ENCODE measurements around the gene CDC23.
"Not testable (repeated sequence)": the region's sequence is repeated elsewhere in the genome, so short reads cannot be mapped to it uniquely, and the experiment has no call there.

The CDC23 gene

DNA sequence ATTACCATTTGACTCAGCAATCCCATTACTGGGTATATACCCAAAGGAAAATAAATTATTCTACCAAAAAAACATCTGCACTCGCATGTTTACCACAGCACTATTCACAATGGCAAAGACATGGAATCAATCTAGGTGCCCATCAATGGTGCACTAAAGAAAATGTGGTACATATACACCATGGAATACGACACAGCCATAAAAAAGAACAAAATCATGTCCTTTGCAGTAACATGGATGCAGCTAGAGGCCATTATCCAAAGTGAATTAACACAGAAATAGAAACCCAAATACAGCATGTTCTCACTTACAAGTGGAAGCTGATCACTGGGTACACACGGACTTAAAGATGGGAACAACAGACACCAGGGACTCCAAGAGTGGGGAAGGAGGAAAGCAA, 2.1 kb downstream of the CDC23 start:
- DNase-seq = no peak

DNA sequence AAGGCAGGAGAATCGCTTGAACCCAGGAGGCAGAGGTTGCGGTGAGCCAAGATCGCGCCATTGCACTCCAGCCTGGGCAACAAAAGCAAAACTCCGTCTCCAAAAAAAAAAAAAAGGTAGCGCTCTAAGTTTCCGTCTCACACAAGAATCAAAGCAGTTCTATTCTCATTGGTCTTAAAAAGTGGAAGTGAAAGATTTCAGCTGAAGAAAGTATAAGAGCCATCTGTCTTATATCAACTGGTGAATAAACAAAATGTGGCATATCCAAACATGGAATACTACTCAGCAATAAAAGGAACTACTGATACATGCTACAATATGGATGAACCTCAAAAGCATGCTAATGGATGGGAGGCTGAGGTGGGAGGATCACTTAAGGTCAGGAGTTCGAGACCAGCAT, 19.3 kb downstream of the CDC23 start:
- not testable (repeated sequence) for DNase-seq

DNA sequence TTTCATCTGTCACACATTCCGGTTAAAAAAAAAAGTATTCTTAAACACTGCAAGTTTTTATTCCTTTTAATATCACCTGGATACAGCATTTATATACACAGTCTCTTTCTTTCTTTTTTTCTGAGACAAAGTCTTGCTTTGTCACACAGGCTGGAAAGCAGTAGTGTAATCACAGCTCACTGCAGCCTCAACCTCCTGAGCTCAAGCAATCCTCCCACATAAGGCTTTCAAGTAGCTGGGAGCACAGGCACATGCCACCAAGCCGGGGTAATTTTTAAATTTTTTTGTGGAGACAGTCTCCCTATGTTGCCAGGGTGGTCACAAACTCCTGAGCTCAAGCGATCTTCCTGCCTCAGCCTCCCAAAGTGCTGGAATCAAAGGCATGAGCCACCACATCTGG, 20.3 kb downstream of the CDC23 start:
- no peak for DNase-seq

DNA sequence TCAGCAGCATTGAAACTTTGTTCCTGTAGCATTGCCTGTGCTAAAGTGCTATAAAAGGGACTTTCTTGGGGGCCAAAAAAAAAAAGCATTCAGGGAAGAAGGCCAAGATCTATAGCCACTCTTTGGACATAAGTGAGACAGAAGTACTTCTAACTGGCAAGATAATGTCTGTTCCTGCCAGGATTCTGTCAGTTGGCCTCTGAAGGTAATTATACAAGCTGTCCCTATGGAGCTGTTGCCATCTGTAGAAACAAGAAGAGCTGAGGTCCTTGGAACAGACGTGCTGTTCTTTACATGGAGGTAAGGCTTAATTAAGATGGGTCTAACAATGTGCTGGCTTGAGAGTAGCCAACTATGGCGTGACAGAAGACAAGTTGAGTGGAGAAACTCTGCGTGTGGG, 24.5 kb downstream of the CDC23 start:
- no peak for DNase-seq

DNA sequence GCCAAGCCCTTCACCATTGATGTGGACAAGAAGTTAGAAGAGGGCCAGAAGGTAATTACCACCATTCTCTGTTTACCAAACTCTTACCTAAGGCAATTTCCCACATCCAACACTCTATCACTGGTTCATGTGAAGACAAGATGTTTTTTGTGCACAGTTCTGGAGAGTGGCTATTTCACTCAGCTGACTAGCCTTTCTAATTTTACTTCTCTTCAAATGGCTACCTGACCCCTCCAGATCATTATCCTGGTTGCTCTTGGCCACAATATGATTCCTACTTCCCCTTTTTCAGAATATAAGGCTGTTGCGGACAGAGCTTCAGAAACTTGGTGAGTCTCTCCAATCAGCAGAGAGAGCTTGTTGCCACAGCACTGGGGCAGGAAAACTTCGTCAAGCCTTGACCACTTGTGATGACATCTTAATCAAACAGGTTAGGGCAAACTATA, 27.1 kb downstream of the CDC23 start:
- DNase-seq = no peak

DNA sequence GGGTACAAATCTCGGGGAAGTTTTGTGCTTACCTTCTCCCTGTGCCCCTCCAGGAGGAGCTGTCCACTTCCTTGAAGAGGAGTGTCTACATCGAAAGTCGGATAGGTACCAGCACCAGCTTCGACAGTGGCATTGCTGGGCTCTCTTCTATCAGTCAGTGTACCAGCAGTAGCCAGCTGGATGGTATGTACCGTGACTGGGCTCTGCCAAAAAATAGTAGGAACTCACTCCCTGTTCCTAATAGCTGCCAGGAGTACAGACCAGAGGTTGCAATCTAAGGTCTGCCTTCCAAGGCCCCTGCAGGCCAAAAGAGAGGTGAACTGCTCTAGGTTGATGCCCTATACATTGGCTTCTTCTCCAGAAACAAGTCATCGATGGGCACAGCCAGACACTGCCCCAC, 30.3 kb downstream of the CDC23 start:
- DNase-seq = no peak

DNA sequence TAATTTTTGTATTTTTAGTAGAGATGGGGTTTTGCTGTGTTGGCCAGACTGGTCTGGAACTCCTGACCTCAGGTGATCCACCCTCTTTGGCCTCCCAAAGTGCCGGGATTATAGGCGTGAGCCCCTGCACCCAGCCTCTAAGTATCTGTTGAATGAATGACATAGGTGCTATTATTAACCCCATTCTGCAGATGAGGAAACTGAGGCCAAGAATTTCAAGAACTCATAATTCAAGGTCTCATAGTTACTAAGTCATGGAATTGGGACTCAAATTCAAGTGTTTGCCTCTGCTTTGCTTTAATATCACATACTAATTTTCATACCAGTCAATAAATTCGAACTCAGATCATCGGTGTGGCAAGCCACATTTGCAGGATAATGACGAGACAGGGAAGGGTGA, 32.3 kb downstream of the CDC23 start:
- no peak for DNase-seq

DNA sequence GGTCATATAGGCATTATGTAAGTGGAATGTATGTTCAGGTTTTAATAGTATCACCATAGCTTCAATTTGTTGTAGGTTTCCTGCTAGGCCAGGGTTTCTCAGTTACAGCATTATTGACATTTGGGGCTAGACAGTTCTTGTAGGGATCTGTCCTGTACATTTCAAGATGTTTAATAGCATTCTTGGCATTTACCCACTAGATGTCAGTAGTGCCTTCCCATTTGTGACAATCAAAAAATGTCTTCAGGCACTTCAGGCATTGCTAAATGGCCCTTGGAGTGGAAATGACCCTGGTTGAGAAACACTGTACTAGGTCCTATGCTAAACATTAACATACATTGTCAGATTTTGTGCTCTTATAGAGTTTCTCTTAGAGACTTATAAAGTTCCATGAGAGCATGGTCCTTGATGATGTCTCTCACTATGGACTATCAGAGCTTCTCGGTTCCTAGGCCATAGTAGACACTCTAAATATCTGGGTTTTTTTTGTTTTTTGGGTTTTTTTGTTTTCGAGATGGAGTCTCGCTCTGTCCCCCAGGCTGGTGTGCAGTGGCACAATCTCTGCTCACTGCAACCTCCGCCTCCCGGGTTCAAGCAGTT, 32.8 kb downstream of the CDC23 start:
- no peak for DNase-seq

DNA sequence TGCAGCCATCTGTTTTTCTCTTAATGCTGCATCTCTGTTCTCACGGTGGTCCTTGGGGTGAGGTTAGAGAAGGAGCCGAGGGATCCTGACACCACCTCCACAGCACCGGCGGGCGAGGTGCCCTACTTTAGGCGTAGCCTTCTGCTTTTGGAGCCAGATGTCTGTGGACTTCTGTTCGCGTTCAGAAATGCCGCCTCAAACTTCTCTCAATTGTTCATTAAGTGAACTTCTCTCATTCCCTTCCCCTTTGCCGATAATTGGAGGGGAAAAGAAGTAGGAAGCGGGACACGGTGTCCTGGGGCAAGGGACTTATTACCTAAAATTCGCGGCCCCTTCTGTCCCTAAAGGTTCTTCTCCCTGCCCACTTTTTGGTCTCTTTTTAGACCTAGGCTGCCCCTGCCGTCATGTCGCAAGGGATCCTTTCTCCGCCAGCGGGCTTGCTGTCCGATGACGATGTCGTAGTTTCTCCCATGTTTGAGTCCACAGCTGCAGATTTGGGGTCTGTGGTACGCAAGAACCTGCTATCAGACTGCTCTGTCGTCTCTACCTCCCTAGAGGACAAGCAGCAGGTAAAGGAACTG, 33.8 kb downstream of the CDC23 start:
- no peak for DNase-seq

DNA sequence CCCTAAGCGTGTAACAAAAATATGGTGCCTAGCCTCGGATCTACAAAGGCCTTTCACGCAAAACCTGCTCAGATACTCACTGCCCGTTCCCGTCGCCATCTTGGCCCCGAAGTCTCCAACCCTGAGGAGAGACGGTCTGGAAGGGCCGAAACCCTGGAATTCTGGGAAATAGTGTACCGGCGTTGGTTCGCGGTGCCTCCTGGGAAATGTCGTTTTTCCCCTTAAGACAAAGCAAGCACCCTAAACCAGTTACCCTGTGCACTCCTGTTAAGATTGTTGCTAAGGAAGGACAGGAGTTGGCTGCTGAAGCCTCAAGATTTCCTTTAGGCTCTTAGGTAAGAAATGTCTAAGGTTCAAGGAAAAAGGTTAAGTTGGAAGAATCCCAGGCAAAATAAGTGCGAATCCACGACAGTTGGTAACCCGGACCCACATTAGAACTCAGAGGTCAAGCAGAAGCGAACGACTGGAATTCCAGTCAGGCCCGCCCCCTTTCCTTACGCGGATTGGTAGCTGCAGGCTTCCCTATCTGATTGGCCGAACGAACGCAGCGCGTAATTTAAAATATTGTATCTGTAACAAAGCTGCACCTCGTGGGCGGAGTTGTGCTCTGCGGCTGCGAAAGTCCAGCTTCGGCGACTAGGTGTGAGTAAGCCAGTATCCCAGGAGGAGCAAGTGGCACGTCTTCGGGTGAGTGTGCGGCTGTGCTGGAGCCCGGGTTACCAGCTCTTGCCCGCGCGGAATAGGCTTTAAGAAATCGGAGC, 34.4 kb downstream of the CDC23 start, which contains the start of the genes BRD8 and KIF20A:
TSS of gene BRD8 (minus strand) at position 115 of the 761 bp plus-strand sequence. CDS start at position 99, 16 bp downstream.
TSS of gene KIF20A (plus strand) at position 597 of the 761 bp plus-strand sequence. CDS start 569 bp downstream, outside the sequence.
- peak; percentile 86 for DNase-seq

DNA sequence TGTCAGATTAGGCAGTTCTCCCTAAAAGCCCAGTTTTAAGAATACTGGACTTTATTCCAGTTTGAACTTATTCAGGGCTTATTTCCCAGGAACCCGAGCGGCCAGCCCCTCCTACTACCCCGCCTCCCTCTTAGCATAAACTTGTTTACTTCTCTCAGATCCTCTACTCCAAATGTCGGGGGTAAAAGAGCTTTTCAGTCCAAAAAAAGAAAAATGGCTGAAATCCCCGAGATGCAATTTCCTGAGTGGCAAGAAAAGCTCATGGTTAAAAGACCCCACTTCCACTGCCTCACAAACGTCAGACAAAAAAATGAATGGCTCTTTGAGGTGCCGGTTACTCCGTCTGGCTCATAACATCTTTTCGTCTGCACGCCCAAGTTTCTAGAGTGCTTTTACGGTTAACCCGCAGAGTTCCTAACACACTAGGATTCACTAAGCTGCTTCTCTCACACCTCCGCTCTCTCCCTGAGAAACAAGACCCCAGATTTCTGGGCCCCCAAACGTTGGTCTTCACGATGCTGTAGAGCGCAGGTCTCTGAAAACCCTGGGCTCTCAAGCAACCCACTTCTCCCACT, 35.1 kb downstream of the CDC23 start:
- no peak for DNase-seq

DNA sequence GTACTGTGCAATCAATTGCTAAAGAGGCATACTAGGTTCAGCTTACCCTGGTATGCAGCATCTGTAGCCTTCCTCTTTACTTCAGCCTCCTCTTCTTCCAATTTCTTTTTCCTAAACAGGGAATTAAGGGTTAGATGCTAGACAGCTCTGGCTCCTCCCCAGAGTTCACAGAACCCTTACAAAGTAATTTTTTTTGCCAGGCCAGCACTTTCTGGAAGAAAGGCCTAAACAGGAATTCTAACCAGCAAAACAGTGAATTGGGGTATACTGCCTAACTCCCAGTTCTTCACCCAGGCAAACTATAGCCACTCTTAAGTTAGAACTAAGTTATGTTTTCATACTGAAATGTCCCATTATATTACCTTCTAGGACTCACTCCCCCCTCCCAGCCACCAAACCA, 42.8 kb downstream of the CDC23 start:
- no peak for DNase-seq

DNA sequence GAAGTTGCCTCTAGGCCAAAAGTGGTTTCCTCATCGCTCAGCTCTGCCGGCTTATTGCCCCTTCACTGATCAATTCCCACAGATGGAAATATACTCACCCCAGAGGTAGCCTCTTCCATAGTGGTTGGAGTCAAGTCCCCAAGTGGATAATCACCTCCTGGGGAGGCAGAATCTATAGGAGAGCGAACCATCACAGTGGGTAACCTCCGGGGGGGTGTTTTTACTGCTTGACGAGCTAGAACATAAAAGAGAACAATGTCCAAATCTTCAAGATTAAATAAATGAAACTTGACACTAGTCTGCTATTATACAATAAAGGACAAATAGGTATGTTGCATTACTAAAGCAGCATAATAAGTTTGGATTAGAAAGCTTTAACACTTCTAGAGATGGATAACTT, 44.0 kb downstream of the CDC23 start:
- DNase-seq = no peak

DNA sequence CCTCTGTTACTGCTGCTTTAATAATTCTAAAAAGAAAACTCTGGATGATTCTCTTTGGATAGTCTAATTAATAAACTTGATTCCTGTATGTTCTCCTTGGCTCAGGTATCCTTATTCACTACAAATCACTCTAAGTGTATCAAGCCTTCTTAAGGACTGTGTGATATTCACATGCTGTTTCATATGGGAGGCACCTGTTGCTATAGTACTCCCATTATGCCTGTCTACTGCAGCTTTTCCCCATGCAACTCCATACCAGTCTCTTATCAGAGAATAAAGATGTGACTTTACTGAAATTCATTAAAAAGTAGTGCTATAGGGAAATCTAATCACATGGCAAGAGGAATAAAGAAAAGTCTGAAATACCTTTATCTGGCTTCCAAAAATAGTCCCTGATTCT, 49.4 kb downstream of the CDC23 start:
- DNase-seq = no peak

DNA sequence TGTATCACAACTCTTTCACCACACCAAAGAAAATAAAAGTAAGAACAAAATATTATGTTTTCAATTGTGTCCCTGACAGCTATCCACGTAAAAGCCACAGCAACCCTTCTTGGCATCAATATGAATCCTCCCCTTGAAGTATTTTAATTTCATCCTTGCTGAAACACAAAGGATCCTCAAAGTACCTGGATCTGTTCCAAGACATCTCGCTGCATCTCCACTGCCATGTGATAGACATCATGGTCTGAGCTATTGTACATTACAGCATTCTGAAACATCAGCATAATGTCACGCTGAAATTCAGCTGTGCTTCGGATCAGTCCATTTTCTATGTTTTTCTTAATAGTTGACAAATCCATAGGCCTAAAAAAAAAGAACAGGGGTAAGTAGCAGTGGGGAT, 52.4 kb downstream of the CDC23 start:
- DNase-seq = no peak

DNA sequence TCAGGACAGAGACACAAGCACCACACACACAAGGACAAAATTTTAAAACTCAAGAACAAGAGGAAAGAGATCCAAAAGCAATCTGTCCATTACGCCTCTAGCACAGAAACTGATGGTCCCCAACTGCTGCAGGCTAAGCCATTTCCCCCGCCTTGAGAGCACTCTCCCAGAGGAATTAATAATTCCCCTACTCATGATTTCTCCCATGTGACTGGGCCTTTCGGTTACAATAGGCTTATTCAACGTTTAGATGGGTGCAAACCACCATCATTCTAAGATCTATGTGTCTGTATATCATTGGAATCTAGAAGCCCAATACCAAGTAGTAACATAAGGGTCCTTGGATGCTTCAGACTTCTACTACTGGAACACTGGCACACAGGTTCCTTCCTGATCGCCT, 53.5 kb downstream of the CDC23 start:
- DNase-seq = no peak

DNA sequence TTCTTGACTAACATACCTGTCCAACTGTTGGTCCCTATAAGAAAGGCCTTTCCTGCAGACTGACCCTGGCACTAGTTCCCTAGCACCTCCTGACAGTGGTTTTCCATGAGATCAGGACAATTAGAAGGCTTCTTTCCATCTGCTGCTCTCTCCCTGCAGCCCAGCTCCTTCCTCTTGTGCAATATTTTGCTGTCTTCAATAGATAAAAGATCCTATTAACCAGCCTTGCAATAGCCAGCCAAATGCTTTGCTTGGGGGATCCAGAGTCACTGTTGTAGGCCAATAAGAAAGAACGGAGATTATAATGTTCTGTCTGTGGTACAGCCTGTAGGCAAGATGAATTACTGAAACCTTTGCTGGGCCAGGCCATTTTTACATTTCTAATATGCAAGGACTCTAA, 55.5 kb downstream of the CDC23 start:
- DNase-seq = no peak

DNA sequence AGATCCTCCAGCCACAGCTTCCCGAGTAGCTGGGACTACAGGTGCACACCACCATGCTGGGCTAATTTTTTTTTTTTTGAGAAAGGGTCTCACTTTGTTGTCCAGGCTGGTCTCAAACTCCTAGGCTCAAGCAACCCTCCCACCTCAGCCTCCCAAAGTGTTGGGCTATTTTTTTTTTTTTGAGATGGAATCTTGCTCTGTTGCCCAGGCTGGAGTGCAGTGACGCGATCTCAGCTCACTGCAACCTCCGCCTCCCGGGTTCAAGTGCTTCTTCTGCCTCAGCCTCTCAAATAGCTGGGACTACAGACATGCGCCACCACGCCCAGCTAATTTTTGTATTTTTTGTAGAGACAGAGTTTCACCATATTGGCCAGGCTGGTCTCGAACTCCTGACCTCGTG, 57.1 kb downstream of the CDC23 start:
- DNase-seq = not testable (repeated sequence)

DNA sequence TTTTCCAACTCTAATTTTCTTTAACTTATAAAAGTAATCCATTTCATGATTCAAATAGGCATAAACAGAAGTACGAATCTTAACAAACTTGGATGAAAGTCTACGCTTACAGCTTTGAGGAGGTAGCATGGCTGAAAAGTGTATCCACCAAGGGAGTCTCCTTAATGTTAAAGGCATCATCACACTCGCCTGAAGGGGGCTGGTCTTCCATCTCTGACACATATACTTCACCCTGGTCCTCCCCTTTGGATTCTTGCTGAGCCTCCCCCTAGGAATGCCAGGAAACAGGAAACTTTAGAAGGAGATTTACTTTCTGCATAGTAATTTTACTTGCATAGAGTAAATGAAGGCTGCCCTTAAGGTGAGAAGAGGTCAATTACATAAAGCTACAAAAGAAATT, 63.6 kb downstream of the CDC23 start:
- no peak for DNase-seq

DNA sequence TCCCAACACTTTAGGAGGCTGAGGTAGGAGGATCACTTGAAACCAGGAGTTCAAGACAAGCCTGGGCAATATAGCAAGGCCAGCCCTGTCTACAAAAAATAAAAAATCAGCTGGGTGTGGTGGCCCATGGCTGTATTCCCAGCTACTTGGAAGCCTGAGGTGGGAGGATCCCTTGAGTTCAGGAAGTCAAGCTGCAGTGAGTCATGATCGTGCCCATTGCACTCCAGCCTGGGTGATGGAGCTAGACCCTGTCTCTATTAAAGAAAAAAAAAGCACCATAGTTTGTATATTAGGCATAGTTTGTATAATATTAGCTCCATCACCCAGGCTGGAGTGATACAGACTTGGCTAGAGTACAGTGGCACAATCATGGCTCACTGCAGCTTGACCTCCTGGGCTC, 64.3 kb downstream of the CDC23 start:
- no peak for DNase-seq

DNA sequence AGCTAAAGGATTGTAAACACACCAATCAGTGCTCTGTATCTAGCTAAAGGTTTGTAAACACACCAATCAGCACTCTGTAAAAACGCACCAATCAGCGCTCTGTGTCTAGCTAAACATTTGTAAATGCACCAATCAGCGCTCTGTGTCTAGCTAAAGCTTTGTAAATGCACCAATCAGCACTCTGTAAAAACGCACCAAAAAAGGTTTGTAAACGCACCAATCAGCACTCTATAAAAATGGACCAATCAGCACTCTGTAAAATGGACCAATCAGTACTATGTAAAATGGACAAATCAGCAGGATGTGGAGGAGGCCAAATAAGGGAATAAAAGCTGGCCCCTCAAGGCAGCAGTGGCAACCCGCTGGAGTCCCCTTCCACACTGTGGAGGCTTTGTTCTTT, 69.5 kb downstream of the CDC23 start:
- not testable (repeated sequence) for DNase-seq

DNA sequence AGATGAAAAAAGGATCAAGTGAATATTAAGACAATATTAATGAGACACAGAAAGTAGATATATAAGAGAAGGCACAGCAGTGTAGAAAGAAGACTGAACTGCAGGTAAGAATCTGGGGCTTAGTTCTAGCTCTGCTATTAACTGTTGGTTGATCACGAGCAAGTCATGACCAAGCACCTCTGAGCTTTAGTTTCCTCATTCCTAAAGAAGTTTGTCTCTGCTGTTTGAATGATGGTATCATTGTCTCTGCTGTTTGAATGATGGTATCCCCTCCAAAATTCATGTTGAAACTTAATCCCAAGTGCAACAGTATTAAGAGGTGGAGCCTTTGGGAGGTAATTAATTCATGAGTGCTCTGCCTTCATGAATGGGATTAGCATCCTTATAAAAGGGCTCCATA, 71.4 kb downstream of the CDC23 start:
- DNase-seq = no peak

DNA sequence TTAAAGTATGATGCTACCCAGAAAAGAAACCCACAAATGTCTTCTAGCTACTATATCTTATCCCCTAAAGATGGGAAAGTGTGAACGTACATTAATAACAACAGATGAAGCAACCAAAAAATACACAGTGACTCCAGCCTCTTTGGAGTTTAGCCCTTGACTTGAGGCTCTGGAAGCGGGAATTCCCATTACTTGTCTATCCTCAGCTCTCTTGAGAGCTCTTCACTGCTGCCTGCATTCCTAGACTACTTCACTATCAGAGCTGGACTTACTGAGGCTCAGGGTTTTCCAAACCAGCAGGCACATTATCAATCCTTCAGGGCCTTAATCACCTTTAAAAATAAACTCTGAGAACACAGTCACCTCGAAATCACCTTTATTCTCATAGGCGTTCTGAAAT, 72.9 kb downstream of the CDC23 start:
- DNase-seq = no peak

DNA sequence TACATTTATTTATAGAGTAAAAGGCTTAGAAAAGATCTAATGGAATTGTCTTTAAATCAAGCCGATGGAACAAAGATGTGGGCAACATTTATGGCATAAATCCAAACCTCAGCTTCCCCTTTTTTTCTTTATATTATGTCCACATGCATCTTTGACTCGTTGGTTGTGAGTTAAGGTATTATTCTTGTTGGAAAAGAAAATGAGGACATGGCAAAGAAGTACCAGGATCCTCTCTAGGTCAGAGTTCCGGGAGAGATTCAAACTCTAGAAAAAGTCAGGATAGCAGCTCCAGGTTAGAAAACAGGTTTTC, 73.4 kb downstream of the CDC23 start:
- no peak for DNase-seq

Measured in activated T-cell treated with anti-CD3 and anti-CD28 coated beads for 4 hours (primary cell).